Measurements from ENCODE around the gene RGS3.

DNA sequence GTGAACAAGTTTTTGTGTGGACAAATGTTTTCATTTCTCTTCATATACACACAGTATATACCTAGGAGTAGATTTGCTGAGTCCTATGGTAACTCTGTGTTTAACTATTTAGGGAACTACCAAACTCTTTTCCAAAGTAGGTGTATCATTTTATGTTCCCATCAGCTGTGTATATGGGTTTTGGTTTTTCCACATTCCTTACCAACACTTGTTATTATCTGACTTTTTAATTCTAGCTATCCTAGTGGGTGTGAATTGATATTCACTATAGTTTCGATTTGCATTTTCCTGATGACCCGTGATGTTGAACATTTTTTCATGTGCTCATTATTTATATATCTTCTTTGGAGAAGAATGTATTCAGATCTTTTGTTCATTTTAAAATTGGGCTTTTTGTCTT lies 3.7 kb downstream of the RGS3 start:
- no peak for TF ChIP-seq POLR2A (IDR thresholded peaks at IDR 0.05; ENCODE audit: low read length)
- TF ChIP-seq GATA1 (IDR thresholded peaks at IDR 0.05; ENCODE audit: low read depth, low read length), result no peak

Measured in erythroblast (primary cell).